ENCODE results near the gene SPATC1L.

SPATC1L gene

GRCh38 chr21:46128933-46129571 lies 55.2 kb downstream of the SPATC1L start:
- DNase-seq: no peak

GRCh38 chr21:46128106-46128932 lies 55.9 kb downstream of the SPATC1L start:
- DNase-seq: no peak

- no peak for DNase-seq
Measured at GRCh38 chr21:46127239-46128105, 56.8 kb downstream of the SPATC1L start.

GRCh38 chr21:46126309-46127238 lies 57.7 kb downstream of the SPATC1L start:
- DNase-seq: no peak

GRCh38 chr21:46125846-46126301 lies 58.4 kb downstream of the SPATC1L start:
- no peak for DNase-seq

- DNase-seq: no peak
Measured at GRCh38 chr21:46124926-46125845, 59.1 kb downstream of the SPATC1L start.

- DNase-seq: no peak
Measured at GRCh38 chr21:46124083-46124925, 60.0 kb downstream of the SPATC1L start.

GRCh38 chr21:46122758-46123683 lies 61.2 kb downstream of the SPATC1L start:
- no peak for DNase-seq

- no peak for DNase-seq
Measured at GRCh38 chr21:46122237-46122671, 62.0 kb downstream of the SPATC1L start.

GRCh38 chr21:46121286-46122221 lies 62.7 kb downstream of the SPATC1L start:
- no peak for DNase-seq

GRCh38 chr21:46120301-46121285 lies 63.7 kb downstream of the SPATC1L start:
- no peak for DNase-seq

- DNase-seq: no peak
Measured at GRCh38 chr21:46119637-46120271, 64.5 kb downstream of the SPATC1L start.

GRCh38 chr21:46119144-46119636 lies 65.1 kb downstream of the SPATC1L start:
- no peak for DNase-seq

GRCh38 chr21:46118316-46119143 lies 65.7 kb downstream of the SPATC1L start:
- DNase-seq: no peak
